ENCODE data around the gene AP3D1.
"Not testable (repeated sequence)": the region's sequence is repeated elsewhere in the genome, so short reads cannot be mapped to it uniquely, and the experiment has no call there.

AP3D1 gene

DNA sequence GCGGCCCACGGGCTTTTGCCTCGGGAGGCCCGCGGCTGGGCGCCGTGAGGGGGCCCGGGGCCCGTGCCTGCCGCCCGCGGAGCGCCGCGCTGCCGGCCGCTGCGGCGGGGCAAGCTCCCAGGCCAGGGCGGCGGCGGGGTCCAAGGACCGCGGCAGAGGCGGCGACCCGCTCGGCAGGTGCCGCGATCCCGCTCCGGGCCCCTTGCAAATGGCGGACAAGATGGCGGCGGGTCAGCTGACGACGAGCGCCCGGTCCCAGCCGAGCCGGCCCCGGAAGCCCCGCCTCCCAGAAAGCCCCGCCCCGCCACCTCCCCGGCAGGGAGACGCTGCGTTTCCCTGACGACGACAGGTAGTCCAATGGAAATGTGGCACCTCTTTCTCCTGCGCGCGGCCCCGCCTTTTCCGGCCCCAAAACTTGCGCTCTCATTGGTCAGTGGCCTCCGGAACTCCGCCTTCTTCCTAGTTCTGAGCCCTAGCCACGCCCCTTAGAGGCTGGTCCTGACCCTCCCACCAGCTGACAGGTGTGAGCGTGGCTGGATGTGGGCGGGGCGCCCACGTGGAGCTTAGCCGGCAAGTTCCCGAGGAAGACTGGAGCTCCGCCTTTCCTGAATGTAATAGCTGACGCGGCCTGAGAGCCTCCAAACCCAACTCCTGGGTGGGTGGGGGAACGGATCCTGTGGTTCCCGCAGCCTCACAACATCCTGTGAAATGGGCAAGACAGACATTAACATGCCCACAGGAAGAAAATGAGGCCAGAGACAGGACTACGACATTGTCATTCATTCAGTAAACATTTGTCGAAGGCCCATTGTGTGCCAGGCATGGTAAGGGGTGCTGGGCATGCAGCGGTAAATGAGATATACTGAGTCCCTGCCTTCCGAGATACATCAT is at the start of gene AP3D1:
Gene AP3D1 (minus strand): TSS at position 228 of the 891 bp plus-strand sequence. CDS start 232 bp downstream, outside the sequence.
- DNase-seq (ENCODE audit: low spot score), result peak; percentile 99

DNA sequence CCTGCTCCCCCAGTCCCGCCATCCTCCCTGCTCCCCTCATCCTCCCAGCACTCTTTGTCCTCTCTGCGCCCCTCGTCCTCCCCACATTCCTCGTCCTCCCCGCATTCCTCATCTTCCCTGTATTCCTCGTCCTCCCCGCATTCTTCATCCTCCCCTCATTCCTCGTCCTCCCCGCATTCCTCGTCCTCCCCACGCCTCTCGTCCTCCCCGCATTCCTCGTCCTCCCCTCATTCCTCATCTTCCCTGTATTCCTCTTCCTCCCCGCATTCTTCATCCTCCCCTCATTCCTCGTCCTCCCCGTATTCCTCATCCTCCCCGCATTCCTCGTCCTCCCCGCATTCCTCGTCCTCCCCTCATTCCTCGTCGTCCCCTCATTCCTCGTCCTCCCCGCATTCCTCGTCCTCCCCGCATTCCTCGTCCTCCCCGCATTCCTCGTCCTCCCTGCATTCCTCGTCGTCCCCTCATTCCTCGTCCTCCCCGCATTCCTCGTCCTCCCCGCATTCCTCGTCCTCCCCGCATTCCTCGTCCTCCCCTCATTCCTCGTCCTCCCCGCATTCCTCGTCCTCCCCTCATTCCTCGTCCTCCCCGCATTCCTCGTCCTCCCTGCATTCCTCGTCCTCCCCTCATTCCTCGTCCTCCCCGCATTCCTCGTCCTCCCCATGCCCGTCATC is 49.4 kb upstream of the AP3D1 start:
- DNase-seq (ENCODE audit: low spot score), result not testable (repeated sequence)

DNA sequence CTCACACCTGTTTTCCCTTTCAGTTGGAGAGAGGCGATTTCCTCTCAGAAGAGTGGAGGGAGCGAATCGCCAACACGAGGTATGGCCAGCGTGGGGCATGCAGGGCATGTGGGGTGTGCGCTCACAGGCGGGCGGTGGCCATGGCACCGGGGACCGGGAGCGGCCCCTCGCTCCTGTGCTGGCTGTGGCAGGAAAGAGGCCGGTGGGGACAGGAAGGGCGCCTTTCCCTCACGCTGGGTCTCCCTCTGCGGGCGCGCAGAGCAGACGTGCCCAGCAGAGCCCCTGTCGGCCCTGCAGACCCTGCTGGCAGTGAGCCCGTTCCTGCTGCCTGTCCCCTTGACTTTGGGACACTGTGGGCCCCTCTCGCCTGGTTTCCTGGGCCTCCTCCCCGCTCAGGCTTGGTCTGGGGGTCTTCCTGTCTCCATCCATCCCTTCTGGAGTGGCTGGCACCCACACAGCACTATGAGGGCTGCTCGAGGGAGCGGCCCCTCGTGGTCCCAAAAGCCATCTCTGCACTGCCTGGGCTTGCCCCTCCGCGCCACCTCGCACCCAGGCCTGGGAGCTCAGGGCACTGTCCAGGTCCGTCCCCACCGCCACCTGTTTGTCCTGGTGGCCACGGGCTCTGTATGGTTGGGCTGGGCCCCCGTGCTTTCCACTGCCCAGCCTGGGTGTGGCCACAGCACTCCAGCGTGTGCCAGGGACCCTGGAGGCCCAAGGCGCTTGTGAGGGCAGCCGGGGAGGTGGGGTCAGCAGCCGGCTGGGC is 48.7 kb upstream of the AP3D1 start:
- DNase-seq (ENCODE audit: low spot score), result no peak

DNA sequence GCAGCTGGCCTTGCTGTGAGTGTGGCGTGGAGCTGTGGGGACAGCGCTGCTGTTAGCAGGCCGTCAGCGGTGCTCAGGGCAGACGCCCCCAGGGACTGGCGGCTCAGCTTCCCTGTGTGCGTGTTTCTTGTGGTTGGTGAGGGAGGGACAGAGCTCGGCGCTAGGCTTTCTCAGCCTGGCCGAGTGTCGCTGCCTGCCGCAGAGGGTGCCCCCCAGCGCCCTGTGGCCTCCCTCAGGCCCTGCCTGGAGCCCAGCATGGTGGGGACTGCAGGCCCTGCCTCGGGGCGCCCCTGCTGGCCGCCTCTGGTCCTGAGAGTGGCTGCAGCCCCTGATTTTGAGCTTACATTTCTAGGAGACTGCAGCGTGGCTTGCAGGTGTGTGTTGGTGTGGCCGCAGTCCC is 47.8 kb upstream of the AP3D1 start:
- DNase-seq (ENCODE audit: low spot score), result no peak

DNA sequence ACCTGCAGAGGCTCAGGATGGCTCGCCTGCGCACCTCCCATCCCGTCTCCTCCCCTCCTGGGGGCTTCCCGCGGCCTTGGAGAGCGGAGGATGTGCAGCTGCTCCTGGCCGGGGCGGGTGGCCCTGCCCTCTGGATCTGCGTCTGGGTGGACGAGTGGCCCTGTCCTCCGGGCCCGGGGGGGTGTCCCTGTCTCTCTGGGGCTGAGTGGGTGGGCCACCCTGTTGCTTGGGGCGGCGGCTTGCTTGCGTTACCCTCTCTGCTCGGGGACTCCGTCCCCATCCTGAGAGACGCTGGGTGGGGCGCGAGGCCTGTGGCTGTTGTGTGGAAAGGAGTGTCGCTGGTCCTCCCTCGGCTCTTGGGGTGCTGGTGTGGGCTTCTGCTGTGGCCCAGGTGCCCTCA is 47.0 kb upstream of the AP3D1 start:
- no peak for DNase-seq (ENCODE audit: low spot score)

DNA sequence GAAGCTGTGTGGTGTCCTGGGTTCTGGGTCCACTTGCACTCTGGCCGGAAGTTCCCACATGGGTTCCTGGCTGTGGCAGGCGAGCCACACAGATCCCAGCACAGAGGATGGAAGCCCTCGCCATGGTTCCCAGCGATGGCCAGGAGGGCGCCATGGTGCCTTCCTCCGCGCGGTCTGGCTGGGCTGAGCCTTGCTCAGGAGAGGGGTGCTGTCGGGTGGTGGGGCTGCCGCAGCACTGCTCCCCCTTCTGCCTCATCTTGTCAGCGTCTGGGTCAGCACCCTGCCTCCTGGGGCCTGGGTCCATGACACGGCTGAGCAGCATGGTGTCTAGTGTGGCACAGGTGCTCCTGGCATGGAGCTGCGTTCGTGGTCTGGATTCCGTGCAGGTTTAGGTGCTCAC is 45.9 kb upstream of the AP3D1 start:
- DNase-seq (ENCODE audit: low spot score), result no peak

DNA sequence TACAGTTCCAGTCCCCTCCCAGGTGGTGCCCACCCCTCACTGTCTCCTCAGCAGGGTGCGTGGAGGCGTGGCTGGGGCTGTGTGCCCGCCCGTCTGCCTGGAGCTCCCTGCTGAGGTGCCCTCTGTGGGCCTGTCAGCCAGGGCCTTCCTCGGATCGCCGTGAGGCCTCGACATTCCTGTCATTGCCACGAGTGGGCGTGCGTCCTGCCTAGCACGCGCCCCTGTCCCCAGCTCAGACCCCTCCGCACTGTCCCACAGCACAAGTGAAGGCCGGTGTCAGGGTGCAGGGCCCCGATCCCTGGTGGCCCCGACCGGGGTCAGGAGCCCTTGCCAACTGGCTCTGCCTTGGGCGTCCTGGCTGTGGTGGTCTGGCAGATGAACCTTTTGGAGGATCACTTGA is 44.5 kb upstream of the AP3D1 start:
- no peak for DNase-seq (ENCODE audit: low spot score)

DNA sequence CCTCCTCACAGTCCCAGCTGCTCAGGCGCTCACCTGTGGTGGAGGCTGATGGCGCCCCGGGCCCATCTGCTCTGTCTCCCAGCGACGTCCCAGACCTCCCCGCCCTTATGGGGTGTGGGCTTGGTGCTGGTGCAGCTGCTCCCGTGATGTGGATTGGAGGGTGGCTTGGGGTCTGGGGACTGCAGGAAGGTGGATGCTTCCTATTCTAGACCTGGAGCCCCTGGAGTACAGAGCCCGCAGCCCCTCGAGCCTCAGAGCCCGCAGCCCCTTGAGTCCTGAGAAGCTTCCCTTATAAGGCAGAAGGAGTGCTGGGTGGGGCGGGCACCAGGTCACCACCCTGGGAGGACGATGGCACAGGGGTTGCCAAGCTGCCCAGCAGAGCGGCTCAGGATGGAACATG is 44.0 kb upstream of the AP3D1 start:
- no peak for DNase-seq (ENCODE audit: low spot score)

DNA sequence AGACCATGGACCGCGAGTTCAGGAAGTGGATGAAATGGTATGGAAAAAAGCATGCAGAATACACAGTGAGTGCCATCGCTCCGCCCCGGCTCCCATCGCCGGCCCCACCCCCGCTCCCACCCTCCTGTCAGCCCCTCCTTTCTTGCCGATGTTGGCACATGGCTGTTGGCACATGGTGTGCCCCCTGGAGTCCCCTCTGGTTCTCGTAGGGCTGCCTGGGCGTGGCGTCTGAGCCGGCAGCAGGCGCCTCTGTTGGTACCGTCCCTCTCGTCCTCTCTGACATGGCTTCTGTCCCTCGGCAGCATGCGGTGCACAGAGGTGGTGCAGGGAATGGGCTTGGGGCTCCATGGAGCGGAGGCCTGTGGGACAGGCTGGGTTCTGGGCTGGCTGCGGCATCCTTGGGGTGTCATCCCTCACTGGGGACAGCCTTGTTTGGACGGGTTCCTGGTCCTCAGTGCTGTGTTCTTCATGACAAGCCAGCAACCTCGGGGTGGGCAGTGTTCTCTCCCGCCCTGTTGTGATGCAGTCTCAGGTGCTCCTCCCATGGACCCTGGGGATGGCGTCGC is 43.2 kb upstream of the AP3D1 start:
- no peak for DNase-seq (ENCODE audit: low spot score)

DNA sequence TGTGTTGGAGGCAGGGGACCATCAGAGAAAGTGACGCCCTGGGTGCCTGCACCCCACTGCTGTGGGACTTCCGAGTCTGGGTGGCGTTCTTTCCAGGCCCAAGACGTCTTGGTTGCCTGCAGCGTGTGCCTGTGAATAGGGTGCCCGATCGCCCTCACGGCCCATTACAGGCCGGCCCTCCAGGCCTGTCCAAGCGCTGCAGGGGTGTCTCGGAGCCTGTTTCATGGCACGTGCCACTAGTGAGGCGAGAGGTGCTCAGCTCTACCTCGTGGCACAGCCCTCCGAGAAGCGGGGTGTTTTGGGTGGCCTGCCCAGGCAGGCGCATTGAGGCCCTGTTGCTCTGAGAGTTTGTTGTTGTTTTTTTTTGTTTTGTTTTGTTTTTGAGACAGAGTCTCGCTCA is 42.4 kb upstream of the AP3D1 start:
- no peak for DNase-seq (ENCODE audit: low spot score)

DNA sequence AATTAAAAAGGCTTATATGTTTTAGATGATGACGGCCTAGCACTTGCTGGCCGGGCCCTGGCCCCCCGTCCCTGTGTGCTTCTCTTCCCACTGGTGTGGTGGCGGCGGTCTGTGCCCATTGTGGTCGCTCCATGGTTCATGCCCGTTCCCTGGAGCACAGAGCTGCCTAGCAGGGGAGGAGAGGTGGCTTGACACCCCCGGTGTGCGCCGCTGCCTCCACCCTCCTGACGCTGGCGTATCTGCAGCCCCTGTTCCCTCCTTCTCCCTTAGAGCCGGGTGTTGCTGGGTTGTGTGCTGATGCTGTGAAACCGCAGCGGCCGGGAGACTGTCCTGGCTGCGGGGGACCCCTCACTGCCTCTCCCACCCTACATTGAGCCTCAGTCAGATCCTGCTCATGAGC is 41.5 kb upstream of the AP3D1 start:
- no peak for DNase-seq (ENCODE audit: low spot score)

DNA sequence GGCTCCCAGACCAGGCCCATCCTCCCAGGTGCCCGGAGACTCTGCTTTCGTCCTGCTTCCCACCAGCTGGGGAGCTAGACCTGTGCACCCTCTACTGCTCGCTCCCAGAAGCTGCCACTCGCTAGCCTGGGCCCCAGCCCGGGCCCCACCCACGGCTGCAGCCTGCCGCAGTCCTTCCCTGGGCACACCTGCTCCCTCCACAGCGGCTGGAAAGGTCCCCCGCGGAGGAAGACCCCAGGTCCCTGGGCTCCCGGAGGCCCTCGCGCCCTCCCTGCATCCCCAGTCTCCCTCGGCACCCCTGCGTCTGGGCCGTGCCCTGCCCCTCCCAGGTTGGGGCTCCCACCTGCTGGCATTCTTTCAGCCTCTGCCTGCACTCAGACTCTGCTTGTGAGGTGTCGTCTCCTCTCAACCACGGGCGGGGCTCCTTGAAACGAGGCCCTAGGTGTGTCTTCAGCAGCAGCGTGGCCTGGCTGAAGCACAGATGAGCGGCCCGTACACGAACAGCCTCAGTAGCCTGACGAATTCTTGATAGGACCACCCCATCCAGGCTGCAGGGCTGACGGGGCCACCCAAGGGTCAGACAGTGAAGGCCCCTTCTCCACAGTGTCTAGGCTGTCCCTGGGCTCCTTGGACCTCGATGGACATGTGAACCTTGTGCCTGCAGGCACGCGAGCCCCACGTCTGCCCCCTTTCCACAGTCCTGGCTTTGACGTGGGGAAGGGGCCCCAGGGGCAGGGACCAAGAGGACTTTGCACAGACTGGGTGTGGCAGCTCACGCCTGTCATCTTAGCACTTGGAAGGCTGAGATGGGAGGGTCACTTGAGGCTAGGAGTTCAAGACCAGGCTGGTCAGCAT is 40.3 kb upstream of the AP3D1 start:
- DNase-seq (ENCODE audit: low spot score), result no peak

DNA sequence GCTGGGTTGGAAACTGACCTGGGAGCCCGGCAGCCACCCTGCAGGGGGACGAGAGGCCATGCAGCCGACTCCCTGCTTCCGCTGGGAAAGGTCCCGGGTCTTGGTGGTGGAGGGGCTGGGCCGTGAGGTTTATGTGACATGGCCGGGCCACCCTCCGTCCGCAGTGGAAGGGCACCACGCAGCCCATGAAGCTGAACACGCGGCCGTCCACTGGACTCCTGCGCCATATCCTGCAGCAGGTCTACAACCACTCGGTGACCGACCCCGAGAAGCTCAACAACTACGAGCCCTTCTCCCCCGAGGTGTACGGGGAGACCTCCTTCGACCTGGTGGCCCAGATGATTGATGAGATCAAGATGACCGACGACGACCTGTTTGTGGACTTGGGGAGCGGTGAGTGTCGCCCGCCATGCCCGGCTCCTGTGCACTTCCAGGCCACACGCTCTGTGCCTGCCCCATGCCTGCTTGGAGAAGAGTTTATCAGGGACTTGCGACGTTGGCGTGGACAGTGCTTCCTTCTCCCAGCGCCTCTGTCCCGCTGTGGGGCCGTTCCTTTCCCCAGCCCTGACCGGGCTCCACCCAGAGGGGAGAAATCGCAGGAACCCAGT is 39.6 kb upstream of the AP3D1 start:
- no peak for DNase-seq (ENCODE audit: low spot score)

DNA sequence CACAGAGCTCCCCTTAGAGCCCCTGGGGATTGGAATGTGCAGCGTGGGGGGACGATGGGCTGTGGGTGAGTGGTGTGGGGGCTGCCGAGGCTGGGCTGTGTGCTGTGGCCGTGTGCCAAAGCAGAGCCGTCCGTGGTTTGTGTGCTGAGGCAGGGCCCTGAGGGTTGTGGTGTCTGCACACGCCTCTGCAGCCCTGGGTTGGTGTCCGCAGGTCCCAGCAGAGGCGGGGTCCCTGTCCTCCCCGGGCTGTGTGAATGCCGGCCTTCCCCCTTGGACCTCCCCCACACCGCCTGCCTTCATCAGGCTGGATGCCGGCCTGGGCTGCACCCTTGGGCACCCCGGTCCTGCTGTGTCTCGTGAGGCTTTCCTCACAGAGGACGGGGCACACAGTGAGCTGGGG is 38.5 kb upstream of the AP3D1 start:
- DNase-seq (ENCODE audit: low spot score), result no peak

DNA sequence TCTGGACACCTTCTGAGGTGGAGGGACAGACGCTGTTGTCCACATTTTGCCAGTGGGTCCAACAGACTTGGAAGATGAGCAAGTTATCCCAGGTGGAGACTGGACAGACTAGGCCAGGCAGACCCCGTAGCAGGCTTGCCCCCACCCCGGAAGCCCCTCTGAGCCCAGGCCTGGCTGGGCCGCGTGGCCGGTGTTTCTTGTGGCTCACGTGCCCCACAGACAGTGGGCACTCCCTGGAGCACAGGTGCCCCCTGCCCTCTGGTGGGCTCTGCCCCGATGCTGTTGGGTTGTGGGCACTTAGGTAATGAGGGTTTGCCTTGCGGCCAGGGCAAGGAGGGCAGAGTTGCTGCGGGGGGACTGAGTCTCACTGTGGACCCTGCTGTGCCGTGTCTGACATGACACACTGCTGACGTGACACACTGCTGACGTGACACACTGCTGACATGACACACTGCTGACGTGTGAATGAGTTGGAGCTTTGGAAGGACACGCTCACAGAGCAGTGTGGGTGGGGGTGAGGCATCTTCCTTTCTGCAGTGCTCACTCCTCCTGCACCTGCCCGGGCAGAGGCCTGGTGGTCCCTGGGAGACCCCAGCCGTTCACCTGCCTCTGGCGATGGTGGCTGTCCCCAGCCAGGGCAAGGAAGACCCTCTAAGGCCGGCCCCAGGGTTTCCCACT is 37.5 kb upstream of the AP3D1 start:
- peak; percentile 89 for DNase-seq (ENCODE audit: low spot score)

DNA sequence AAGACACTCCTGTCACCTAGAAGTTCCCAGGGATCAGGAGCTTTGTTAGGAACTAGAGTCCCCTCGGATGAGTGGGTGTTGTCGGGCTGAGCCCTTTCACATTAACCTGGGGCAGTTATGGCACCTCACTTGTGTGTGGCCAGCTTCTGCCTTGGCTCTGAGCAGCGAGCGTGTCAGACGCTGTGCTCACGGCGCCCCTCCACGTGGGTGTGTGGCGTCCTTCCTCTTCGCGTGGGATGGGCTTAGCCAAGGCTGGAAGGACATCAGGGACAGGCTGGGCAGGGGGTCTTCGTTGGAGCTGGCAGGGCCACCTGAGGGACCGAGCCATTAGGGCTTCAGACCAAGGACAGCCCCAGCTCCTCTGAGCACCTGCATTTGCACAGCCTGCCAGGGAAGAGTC is 35.8 kb upstream of the AP3D1 start:
- no peak for DNase-seq (ENCODE audit: low spot score)

DNA sequence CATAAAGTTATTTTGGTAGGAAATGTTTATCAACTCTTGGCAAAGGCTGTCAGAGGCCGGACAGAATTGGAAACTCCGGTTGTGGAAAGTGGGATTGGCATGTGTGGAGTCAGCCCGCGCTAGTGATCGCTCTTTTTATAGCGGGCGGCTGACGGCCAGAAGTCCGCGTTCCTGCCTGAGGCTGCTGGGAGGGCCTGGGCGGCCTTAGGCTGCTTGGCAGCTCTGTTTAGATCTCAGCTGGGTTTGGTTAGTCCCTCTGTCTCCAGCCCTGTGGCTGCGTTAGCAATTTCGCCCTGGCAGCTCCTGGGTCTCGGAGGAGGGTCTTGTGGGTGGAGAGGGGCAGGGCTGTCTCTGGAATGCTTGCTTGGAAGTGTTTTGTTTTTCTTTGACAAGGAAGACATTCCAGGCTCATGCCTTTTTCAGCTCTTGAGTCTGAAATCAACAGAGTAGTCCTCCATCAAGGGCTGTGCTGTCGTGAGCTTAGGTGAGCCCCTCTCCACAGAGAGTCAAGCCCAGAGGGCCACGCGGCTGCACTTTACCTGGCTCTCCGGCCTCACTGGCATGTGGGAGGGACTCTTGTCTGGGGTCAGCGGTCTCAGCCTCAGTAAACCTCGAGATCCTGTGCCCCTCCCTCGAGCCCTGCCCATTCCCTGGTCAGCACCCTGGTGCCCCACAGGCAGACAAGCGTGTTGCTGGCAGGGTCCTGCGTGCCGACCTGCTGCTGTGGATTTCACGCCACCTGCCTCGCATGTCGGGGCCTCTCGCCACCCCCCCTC is 34.9 kb upstream of the AP3D1 start:
- DNase-seq (ENCODE audit: low spot score), result no peak

DNA sequence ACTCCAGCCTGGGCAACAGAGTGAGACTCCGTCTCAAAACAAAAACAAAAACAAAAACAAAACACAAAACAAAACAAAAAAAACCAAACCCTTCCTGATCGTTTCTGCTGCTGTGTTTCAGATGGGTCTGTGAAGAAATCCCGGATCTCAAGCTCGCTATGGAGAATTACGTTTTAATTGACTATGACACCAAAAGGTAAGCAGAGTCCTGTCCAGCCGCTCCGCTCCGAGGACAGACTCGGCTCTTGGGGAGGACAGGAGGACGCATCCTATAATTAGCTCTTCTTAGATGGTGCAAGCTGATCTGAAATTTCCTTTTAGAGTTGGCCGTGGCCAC is 34.3 kb upstream of the AP3D1 start:
- no peak for DNase-seq (ENCODE audit: low spot score)

DNA sequence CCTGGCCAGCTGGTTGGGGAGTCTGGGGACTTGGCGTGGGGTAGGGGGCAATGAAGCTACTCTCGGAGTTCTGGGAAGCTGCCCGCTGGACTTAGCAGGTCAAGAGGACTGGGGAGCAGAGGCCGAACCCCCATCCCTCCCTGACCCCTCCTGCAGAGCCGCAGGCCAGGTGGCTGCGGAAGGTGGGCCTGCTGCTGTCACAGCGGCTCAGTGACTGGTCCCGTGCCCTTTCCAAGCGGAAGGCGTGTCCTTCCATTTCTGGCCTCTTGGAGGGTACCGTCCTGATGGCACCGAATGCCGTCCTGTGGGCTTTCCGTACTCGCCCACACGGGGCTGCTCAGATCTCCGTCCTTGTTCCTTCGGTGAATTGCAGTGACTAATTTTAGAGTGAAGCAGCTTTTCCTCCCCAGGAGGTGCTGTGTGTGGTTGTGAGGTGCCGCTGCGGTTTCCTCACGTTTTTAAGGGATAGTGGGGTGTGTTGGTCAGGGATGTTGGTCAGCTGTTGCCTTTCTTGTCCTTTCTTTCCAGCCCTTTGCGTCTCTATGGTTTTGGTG is 33.1 kb upstream of the AP3D1 start:
- DNase-seq (ENCODE audit: low spot score), result no peak

DNA sequence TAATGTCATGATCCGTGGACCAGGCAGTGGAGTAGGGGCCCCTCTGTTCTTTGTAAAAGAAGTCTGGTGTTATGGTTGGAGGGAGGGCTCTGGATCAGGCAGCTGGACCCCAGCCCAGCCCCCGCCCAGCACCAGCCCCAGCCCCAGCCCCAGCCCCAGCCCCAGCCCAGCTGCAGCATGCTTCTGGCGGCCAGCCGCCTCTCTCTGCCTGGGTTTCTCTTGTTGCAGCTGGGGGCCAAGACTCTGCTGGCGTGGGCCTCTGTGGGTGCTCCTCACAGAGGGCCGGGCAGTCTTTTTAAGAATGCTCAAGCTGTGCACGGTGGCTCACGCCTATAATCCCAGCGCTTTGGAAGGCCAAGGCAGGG is 30.2 kb upstream of the AP3D1 start:
- DNase-seq (ENCODE audit: low spot score), result no peak
